Measurements from ENCODE around the gene PLLP. TPM values are rescaled to one million over a fixed set of nuclear protein-coding genes. Genes with fewer than 3 reads are reported as not detected.

The PLLP gene
- total RNA-seq, 1 experiment from 2014 or later: 3.1 TPM

GRCh38 chr16:57265850-57266530, 18.5 kb downstream of the PLLP start:
- Histone ChIP-seq H3K27me3 (ENCODE audit: insufficient read depth, low read length) (no peaks in the 10 kb centered on the region), H3K9me3 (ENCODE audit: control insufficient read depth in 1 of 2, insufficient read depth in 1 of 2, low read depth in 1 of 2, low read length in 2 of 2) (no peaks in the 10 kb centered on the region), H4K20me1 (ENCODE audit: insufficient read depth) (no peaks in the 10 kb centered on the region), H2AFZ (ENCODE audit: low read depth, low read length, poor library complexity, severe bottlenecking) (no peak overlapping the region), H3K9ac (ENCODE audit: low read length) (no peak overlapping the region), H3K27ac (ENCODE audit: low read depth, low read length) (no peak overlapping the region), H3K36me3 (ENCODE audit: control insufficient read depth in 1 of 2, insufficient read depth in 2 of 2, low read length in 2 of 2) (no peaks in the 10 kb centered on the region), H3K4me1 (ENCODE audit: control insufficient read depth in 1 of 2, insufficient read depth in 2 of 2, low read length in 2 of 2) (no peaks in the 10 kb centered on the region; a peak in 2 of 4 replicates), H3K4me3 (replicated peaks in 1 of 2; ENCODE audit: low read depth in 1 of 2, low read length in 2 of 2) (no peak overlapping the region), H3K4me2 (ENCODE audit: low read length) (no peak overlapping the region), H3K79me2 (ENCODE audit: insufficient read depth, low read length) (no peaks in the 10 kb centered on the region), H3K9me2 (ENCODE audit: insufficient read depth) (no peaks in the 10 kb centered on the region)
- RAD21 ChIA-PET (ENCODE audit: low non-redundant PET in 1 of 2, low total read pairs in 2 of 2, uncharacterized antibody in 2 of 2, unreplicated experiment in 2 of 2): no interaction called here
- DNase-seq (ENCODE audit: low read depth, low spot score): no peak
- POLR2A ChIA-PET: no interaction called here
- CTCF ChIA-PET: no interaction called here
- peak; percentile 57; the same call in 1 of the 2 replicates for ATAC-seq
- no TSS peak for BruUV-seq (replicated peaks)
- TF ChIP-seq FOSL1 (IDR thresholded peaks at IDR 0.05; ENCODE audit: low read depth) (no peak), TCF7L2 (IDR thresholded peaks at IDR 0.05; ENCODE audit: borderline replicate concordance, extremely low read depth, insufficient read depth, insufficient read length) (no peak), ATF3 (IDR thresholded peaks at IDR 0.05) (no peak), ZNF274 (IDR thresholded peaks at IDR 0.05; ENCODE audit: low read depth, low read length) (no peak), ELF1 (IDR thresholded peaks at IDR 0.05; ENCODE audit: borderline replicate concordance, low read depth) (no peak), ZBTB33 (IDR thresholded peaks at IDR 0.05; ENCODE audit: extremely low read depth, insufficient replicate concordance, low read length) (no peak), EGR1 (IDR thresholded peaks at IDR 0.05; ENCODE audit: low read depth) (no peak), SRF (IDR thresholded peaks at IDR 0.05; ENCODE audit: low read depth) (no peak), YY1 (IDR thresholded peaks at IDR 0.05; ENCODE audit: extremely low read depth, insufficient replicate concordance, low read depth, low read length) (no peak), CBX3 (IDR thresholded peaks at IDR 0.05; ENCODE audit: low read depth) (no peak), RAD21 (IDR thresholded peaks at IDR 0.05; ENCODE audit: low read depth) (no peak), CTCF (IDR thresholded peaks at IDR 0.05 in 2 of 3, conservative IDR thresholded peaks at IDR 0.05 in 1 of 3; ENCODE audit: borderline replicate concordance in 1 of 3, insufficient read depth in 1 of 3, low read depth in 2 of 3, low read length in 2 of 3) (no peak), ZFX (IDR thresholded peaks at IDR 0.05) (no peak), REST (IDR thresholded peaks at IDR 0.05; ENCODE audit: low read depth) (no peak), POLR2A (IDR thresholded peaks at IDR 0.05; ENCODE audit: borderline replicate concordance, extremely low read depth, insufficient read depth, insufficient read length) (no peak), JUND (IDR thresholded peaks at IDR 0.05) (no peak), SIN3A (IDR thresholded peaks at IDR 0.05; ENCODE audit: low read depth) (no peak), CEBPB (IDR thresholded peaks at IDR 0.05; ENCODE audit: low read depth) (no peak), EZH2 (IDR thresholded peaks at IDR 0.05) (no peak), POLR2AphosphoS5 (IDR thresholded peaks at IDR 0.05; ENCODE audit: low read depth, low read length) (no peak)
- intact Hi-C loops (cut with micrococcal nuclease): no loop called here
